Memory B cell (primary cell): Measurements from ENCODE around the gene MLLT6.

Experiments used
- ATAC-seq: fragments of 150-1000 bp; cut with Tn5 transposase; 2 replicates; pipeline ENCODE4 v1.10.0; 2021; ENCODE audit warnings: low read depth, mild to moderate bottlenecking, moderate library complexity
- DNase-seq, 2 donors: peaks; one replicate each; pipeline ENCODE4 v3.0.0; 2022; ENCODE audit warnings: low spot score in 2 of 2
- H3K27ac Mint-ChIP-seq: one replicate; pipeline ENCODE4 v1.8.0; 2022; ENCODE audit warnings: mild to moderate bottlenecking, moderate library complexity, mixed read lengths
- H3K27me3 Mint-ChIP-seq: one replicate; pipeline ENCODE4 v1.8.0; 2022; ENCODE audit warnings: mixed read lengths
- H3K36me3 Mint-ChIP-seq: one replicate; pipeline ENCODE4 v1.8.0; 2022; ENCODE audit warnings: mild to moderate bottlenecking, mixed read lengths
- H3K4me1 Mint-ChIP-seq: one replicate; pipeline ENCODE4 v1.8.0; 2022; ENCODE audit warnings: mixed read lengths
- H3K4me3 Mint-ChIP-seq: one replicate; pipeline ENCODE4 v1.8.0; 2022; ENCODE audit warnings: mild to moderate bottlenecking, moderate library complexity, mixed read lengths
- H3K9me3 Mint-ChIP-seq: one replicate; pipeline ENCODE4 v1.8.0; 2022; ENCODE audit warnings: mixed read lengths

MLLT6 gene

DNA sequence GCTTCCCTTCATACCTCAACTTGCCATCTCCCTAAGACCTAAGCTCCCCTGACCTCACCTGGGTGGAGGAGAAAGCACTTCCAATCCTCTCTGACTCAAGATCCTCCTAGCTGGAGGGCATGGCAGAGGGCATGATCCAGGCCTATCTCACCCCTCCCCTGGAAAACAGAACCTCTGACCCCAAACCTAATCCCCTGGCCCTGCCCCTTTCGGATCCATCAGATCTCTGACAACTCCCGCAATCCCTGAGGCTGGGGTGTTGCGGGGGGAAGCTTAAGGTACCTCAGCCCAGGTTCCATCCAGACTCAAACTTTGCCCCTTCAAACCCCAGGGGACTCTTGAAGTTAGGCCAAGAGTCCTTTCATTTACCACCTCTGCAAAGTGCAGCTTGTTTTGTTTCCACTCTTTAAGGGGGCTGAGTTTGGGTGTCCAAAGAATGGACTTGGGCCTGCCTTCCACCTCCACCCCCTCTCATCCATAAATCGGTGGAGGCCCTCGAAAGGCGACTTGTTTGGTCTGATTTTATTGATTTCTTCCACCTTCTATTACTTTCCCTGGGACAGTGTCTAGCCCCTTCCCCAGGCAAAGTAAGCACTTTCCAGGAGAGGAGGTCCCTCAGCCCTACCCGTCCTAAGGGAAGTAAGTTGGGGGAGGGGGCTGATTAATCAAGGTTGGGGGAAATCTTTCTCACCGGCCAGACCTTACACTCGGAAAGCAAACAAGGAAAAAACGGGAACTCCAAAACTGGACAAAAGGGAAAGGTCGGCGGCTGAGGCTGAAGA is 32.9 kb upstream of the MLLT6 start:
- Mint-ChIP-seq H3K27ac (no peak overlapping the region), H3K27me3 (peaks cover 40% of the 10 kb centered on the region)
- ATAC-seq, result no peak

DNA sequence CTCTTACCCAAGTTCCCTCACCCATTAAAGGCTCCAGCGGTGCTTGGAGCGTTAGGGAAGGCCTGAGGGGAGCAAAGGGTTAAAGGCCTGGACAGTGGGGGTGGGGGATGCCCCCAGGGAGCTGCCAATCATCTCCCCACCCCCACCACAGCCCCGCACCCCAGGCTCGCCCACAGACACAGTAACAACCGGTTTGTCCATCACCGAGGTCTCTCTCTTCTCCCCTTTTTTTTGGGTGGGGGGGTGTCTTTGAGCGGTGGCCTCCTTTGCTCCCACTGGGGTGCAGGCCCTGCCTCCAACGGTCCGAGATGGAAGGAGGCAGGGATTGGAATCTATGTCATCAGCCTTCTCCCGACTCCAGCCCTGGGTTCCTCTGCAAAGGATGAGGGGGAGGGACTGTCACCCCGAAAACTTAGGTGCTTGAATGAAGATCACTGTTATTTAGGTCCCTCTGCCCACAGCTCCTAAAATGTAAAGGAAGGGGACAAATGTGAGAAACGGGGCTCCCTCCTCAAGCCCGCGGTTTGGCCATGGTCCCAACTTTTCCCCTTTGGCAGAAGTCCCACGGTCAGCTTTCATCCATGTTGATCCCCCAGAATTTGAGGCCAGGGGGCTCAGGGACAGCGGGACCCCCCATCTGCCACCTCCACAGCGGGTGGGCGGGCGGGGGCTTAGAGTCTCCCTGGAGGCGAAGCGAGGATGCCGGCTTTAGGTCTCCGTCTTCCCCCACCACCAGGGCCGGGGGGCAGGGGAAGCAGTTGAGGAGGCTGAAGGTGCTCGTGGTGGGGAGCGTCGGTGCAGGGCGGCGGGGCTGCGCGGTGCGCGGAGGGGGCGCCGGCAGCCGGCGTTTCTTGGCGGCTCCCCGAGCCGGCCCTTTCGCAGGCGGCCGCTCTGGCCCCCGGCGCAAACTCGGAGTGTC is 32.0 kb upstream of the MLLT6 start:
- H3K36me3 Mint-ChIP-seq, result no peaks in the 10 kb centered on the region

More for the DNA sequence above, 32.9 kb upstream of the MLLT6 start:
- Mint-ChIP-seq H3K9me3 (no peaks in the 10 kb centered on the region), H3K4me3 (no peak overlapping the region), H3K4me1 (peaks cover 23% of the 10 kb centered on the region), H3K36me3 (no peaks in the 10 kb centered on the region)
- no peak for DNase-seq

DNA sequence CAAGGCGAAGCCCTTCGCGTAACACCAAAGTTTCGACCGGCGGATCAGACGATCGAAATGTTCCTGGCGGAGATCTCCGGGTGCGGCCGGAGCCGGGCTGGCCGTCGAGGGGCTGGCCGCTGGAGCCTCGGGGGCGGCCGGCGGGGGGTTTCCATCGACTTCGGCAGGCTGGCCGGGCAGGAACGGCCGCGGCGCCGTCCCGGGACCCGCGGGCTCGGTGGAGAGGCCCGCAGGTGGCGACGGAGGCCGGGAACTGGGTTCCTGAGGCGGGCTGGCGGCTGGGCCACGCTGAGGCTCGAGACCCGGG is 31.4 kb upstream of the MLLT6 start:
- no peak overlapping the region for H3K4me3 Mint-ChIP-seq

More for the DNA sequence above, 32.0 kb upstream of the MLLT6 start:
- Mint-ChIP-seq H3K27ac (no peak overlapping the region), H3K4me1 (peaks cover 20% of the 10 kb centered on the region), H3K27me3 (peaks cover 36% of the 10 kb centered on the region), H3K9me3 (no peaks in the 10 kb centered on the region), H3K4me3 (peak overlapping the region; percentile 7)
- DNase-seq, result no peak
- no peak for ATAC-seq

DNA sequence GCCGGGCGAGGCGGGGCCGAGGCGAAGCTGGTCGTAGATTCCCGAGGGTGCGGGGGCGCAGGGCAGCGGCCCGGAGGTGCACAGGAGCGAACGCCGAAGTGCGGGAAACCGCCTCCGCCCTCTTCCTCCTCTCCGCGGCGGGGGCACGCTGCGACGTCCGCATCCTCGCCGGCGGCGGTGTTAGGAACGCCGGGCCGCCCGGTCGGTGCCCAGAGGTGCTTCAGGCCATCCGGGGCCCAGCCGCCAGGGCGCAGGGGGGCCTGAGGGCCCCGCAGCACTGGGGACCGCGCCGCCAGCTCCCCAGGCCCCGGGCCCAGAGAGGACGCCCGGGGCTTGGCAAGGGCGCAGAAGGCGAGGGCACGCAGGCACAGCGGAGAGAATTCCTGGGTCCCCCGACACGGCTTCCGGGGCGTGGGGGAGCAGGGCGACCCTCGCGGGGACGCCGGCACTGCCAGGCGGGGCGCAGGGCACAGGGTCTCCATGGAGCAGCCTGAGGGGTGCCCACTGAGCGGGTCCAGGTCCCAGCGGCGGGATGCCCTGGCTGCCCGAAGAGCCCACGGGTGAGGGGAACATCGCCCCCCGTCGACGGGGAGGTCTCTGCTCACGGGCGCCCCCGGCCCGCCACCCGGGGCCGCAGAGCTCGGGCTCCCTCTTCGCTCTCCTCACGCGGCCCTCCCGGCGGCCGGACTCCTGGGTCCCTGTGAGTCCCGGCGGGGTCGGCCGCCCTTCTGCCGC is 30.9 kb upstream of the MLLT6 start:
- DNase-seq (peak; percentile 33 to 62), ATAC-seq (peak; percentile 9)
- H3K4me3 Mint-ChIP-seq, result peak overlapping the region; percentile 46
- H3K9me3 Mint-ChIP-seq, result no peaks in the 10 kb centered on the region
- H3K36me3 Mint-ChIP-seq, result no peaks in the 10 kb centered on the region
- H3K27ac Mint-ChIP-seq, result no peak overlapping the region
- H3K4me1 Mint-ChIP-seq, result peaks cover 20% of the 10 kb centered on the region
- peaks cover 29% of the 10 kb centered on the region for H3K27me3 Mint-ChIP-seq

More for the DNA sequence above, 31.4 kb upstream of the MLLT6 start:
- Mint-ChIP-seq H3K4me1 (peaks cover 20% of the 10 kb centered on the region), H3K27ac (no peak overlapping the region), H3K36me3 (no peaks in the 10 kb centered on the region), H3K9me3 (no peaks in the 10 kb centered on the region), H3K27me3 (peaks cover 34% of the 10 kb centered on the region)
- DNase-seq (peak in 1 of 2 donors; percentile 28), ATAC-seq (peak; percentile 7)

DNA sequence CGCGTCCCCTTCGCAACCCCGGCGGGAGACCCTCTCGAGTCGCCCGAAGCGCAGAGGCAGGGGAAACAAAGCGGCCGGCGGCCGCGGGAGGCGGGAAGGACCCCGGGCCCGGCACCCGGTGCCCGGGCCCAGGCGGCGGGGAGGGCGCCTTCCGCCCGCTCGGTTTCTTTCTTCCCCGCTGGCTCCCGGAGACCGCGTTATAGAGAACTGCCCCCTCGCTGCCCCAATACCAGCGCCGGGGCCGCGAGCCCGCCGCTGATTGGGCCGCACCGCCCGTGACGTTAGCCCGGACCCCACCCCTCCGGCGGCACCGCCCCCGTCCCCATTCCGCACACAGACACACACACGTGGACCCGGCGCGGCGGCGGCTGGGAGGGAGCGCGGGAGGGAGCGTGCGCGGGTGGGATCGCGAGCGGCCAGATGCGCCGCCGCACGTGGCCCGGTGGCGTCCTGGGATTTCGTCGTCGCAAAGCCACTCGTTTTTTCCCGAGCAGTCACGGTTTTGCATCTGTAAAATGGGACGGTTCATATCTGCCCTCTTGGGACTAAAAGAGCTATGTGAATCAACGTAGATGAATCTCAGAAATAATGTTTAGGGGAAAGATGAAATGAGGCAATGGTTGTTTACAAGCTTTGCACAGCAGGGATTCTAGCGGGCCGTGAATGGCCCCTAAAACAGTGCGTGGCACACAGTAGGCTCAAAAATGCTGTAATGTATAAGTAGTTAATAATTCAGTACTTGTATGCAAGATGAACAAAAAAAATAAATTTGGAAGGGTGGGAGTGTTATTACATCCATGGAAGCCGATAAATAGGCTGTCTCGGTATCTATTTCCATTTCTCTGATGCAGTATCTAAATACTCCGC is 30.1 kb upstream of the MLLT6 start, which contains the start of gene EPOP:
Gene EPOP (minus strand): TSS at position 209 of the 867 bp plus-strand sequence. CDS start 462 bp downstream, outside the sequence.
- H3K9me3 Mint-ChIP-seq, result no peaks in the 10 kb centered on the region
- no peaks in the 10 kb centered on the region for H3K36me3 Mint-ChIP-seq
- peak within 1 kb of the TSS; percentile 66 for H3K4me3 Mint-ChIP-seq
- H3K27ac Mint-ChIP-seq, result no peak within 1 kb of the TSS
- ATAC-seq (peak; percentile 69), DNase-seq (peak; percentile 53 to 60)
- peaks cover 20% of the 10 kb centered on the region for H3K4me1 Mint-ChIP-seq
- peaks cover 22% of the 10 kb centered on the region for H3K27me3 Mint-ChIP-seq

DNA sequence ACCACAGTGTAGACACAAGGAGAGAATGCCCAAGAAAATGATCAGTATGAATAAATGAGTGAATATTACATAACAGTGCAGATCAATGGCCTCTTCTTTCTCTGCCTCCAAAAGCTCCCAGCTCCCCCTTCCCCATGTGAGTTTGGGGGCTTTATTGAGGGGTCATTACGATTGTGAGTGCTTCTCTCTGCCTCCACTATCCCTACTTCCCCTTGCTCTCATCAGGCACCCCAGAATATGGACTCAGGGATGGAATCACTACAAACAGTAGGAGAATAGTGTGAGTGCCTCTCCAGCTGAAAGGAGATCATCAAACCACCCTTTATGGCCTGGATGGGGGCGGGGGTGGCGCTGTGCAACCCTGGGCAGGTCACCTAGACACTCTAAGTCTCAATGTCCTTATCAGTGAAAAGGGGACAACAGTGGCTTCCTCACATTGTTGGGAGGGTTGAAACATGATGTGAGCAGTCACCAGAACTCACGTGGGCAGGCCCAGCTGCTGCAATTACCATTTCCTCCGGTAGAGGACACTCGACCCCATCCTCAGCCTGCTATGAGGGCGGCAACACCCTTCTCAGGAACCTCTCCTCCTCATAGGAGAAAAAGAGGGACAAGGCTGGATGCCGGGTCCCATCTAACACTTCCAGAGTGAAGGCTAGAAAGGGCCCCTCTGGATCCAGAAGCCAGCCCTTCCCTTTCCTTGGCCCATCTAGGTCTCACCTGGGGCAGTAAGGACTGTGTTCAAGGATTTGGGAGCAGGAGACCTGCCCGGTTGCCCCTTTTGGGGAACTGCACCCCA is 28.2 kb upstream of the MLLT6 start:
- peak; percentile 85 to 86 for DNase-seq
- Mint-ChIP-seq H3K4me3 (no peak overlapping the region), H3K4me1 (peaks cover 17% of the 10 kb centered on the region), H3K27ac (no peak overlapping the region), H3K36me3 (no peaks in the 10 kb centered on the region), H3K9me3 (no peaks in the 10 kb centered on the region), H3K27me3 (peaks cover 13% of the 10 kb centered on the region)
- peak; percentile 72 for ATAC-seq

DNA sequence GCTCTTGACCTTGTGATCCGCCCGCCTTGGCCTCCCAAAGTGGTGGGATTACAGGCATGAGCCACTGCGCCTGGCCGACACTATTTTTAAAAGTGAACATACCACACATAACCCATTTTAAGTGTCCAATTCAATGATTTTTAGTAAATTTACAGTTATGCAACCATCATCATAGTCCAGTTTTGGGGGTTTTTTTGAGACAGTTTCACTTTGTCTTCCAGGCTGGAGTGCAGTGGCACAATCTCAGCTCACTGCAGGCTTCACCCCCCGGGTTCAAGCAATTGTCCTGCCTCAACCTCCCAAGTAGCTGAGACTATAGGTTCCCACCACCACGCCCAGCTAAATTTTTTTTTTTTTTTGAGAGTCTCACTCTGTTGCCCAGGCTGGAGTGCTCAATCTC is 27.3 kb upstream of the MLLT6 start:
- ATAC-seq (no peak), DNase-seq (no peak)
- Mint-ChIP-seq H3K4me1 (peaks cover 16% of the 10 kb centered on the region), H3K27ac (no peak overlapping the region), H3K4me3 (no peak overlapping the region), H3K27me3 (peaks cover 8% of the 10 kb centered on the region), H3K36me3 (no peaks in the 10 kb centered on the region), H3K9me3 (no peaks in the 10 kb centered on the region)

DNA sequence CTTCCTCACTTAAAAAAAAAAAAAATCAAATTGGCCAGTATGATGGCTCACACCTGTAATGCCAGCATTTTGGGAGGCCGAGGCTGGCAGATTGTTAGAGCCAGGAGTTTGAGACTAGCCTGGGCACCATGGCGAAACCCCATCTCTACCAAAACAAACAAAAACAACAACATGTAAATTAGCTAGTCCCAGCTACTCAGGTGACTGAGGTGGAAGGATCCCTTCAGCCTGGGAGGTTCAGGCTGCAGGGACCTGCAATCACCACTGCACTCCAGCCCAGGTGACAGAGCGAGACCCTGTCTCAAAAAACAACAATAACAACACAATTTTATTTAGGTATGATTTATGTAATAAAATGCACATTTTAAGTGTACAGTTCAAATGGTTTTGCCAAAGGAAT is 24.0 kb upstream of the MLLT6 start:
- no peak for ATAC-seq
- DNase-seq, result no peak
- H3K27ac Mint-ChIP-seq, result no peak overlapping the region
- no peaks in the 10 kb centered on the region for H3K36me3 Mint-ChIP-seq
- peaks cover 8% of the 10 kb centered on the region for H3K4me1 Mint-ChIP-seq
- no peaks in the 10 kb centered on the region for H3K9me3 Mint-ChIP-seq
- no peak overlapping the region for H3K4me3 Mint-ChIP-seq
- H3K27me3 Mint-ChIP-seq, result peaks cover 8% of the 10 kb centered on the region

DNA sequence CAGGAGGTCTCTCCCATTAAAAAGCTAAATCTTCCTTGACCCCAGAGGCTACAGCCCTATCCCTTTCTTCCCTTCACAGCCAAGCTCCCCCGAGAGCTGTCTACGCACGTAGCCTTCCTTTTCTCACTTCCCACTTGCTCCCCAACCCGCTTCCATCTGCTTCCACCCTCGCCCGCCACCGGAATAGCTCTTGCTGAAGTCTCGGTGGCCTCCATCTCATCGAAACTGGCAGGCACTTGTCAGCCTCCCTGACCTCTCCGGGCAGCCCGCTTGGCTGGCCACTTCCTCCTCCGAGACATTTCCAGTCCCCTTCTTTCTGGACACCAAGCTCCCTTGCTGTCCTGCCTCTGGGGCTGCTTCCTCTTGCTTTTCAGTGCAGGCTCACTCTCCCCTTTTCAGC is 19.6 kb upstream of the MLLT6 start:
- no peak for ATAC-seq
- DNase-seq, result no peak
- Mint-ChIP-seq H3K4me3 (no peak overlapping the region), H3K27ac (no peak overlapping the region), H3K9me3 (no peaks in the 10 kb centered on the region), H3K4me1 (peaks cover 2% of the 10 kb centered on the region), H3K27me3 (peaks cover 9% of the 10 kb centered on the region), H3K36me3 (no peaks in the 10 kb centered on the region)

DNA sequence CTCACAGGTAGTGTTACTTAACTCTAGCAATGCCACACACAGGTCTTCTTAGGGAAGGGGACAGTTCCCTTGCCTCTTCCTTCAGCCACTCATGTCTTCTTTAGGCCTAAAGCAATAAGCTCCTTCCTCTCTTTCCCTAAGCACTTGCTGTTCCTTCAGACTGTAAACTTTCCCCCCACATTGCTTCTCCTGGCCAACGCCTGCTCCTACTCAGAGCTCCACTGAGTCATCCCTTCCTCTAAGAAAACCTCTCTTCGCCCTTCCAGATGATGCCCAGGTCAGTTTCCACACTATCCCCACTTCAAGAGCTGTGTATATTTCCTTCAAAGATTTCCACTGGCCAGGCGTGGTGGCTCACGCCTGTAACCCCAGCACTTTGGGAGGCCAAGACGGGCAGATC is 17.8 kb upstream of the MLLT6 start:
- Mint-ChIP-seq H3K36me3 (no peaks in the 10 kb centered on the region), H3K4me3 (no peak overlapping the region), H3K27ac (no peak overlapping the region), H3K9me3 (no peaks in the 10 kb centered on the region), H3K4me1 (peaks cover 2% of the 10 kb centered on the region), H3K27me3 (peaks cover 9% of the 10 kb centered on the region)
- DNase-seq (no peak), ATAC-seq (no peak)

DNA sequence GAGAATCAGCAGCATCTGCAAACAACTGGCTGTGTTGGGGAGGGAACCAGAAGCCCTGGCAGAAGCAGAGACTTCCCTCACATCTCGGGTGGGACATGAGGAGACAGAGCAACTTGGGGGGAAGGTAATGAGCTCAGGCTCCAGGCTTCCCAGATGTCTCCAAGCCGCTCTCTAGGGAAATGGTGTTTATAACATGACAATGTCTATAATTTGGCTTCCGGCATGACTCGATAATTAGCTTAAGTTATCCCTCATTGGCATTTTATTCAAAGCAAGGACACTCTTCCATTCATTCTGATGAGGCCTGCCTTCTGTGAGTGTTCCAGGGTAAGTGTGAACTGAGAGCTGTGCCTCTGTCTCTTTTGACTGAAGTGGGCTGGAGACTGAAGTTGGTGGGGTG is 14.7 kb upstream of the MLLT6 start:
- H3K36me3 Mint-ChIP-seq, result no peaks in the 10 kb centered on the region

DNA sequence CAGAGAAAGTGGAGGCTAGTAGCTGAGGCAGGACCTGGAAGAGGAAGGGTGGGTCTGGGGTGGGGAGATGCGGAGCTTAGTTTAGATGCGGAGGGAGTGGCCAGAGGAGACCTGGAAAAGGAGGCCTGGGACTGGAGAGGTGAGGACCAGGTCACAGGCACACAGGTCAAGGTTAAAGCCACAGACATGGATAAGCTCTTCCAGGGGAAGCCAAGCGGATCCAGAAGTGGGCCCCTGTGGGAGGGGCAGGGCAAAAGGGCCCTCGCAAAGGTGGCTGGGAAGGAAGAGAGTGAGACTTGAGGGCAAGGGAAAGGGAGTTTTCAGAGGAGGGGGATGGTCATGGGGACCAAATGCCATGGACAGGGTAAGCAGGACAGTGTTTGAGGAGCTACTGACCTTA is 13.9 kb upstream of the MLLT6 start:
- no peak for ATAC-seq

More for the DNA sequence above, 14.7 kb upstream of the MLLT6 start:
- H3K4me1 Mint-ChIP-seq, result peaks cover 2% of the 10 kb centered on the region
- DNase-seq, result no peak
- no peak for ATAC-seq
- no peaks in the 10 kb centered on the region for H3K9me3 Mint-ChIP-seq
- H3K27ac Mint-ChIP-seq, result no peak overlapping the region
- H3K4me3 Mint-ChIP-seq, result no peak overlapping the region
- peaks cover 9% of the 10 kb centered on the region for H3K27me3 Mint-ChIP-seq

More for the DNA sequence above, 13.9 kb upstream of the MLLT6 start:
- H3K9me3 Mint-ChIP-seq, result no peaks in the 10 kb centered on the region
- DNase-seq, result no peak
- H3K4me1 Mint-ChIP-seq, result no peaks in the 10 kb centered on the region
- peaks cover 4% of the 10 kb centered on the region for H3K27me3 Mint-ChIP-seq
- no peak overlapping the region for H3K4me3 Mint-ChIP-seq
- H3K27ac Mint-ChIP-seq, result no peak overlapping the region
- H3K36me3 Mint-ChIP-seq, result no peaks in the 10 kb centered on the region
